ENCODE data around the gene EPS8L1. TPM values are rescaled to one million over a fixed set of nuclear protein-coding genes. Genes with fewer than 3 reads are reported as not detected.

Gene EPS8L1
- total and polyA plus RNA-seq, 8 donors = 5.3 to 37.5 (median 14.3) TPM

DNA sequence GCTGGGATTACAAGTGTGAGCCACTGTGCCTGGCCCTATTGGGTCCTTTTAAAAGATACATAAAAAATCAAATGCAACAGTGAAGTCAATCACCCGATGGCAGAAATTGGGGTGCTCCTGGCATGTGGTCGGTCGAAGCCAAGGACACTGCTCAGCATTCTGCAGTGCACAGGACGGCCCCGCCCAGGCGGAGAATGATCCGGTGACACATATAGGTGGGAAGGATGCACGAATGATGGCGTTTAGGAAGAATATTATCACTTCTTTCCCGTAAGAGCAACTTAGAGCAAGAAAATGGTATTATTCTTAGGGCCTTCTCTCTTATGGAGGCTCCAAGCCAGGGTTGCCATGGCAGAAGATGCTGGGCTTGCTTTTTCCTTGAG lies 34.4 kb upstream of the EPS8L1 start:
- no peaks in the 10 kb centered on the region for H3K9me3 ChIP-seq
- no peak for ATAC-seq
- H3K4me1 ChIP-seq = peaks cover 0 to 7% of the 10 kb centered on the region in 2 donors
- H3K36me3 ChIP-seq = peaks cover 0 to 47% of the 10 kb centered on the region in 2 donors
- peaks cover 0 to 17% of the 10 kb centered on the region in 2 donors for H3K27me3 ChIP-seq
- no peak overlapping the region for H3K4me3 ChIP-seq
- TF ChIP-seq, protein P1, sequence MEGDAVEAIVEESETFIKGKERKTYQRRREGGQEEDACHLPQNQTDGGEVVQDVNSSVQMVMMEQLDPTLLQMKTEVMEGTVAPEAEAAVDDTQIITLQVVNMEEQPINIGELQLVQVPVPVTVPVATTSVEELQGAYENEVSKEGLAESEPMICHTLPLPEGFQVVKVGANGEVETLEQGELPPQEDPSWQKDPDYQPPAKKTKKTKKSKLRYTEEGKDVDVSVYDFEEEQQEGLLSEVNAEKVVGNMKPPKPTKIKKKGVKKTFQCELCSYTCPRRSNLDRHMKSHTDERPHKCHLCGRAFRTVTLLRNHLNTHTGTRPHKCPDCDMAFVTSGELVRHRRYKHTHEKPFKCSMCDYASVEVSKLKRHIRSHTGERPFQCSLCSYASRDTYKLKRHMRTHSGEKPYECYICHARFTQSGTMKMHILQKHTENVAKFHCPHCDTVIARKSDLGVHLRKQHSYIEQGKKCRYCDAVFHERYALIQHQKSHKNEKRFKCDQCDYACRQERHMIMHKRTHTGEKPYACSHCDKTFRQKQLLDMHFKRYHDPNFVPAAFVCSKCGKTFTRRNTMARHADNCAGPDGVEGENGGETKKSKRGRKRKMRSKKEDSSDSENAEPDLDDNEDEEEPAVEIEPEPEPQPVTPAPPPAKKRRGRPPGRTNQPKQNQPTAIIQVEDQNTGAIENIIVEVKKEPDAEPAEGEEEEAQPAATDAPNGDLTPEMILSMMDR (IDR thresholded peaks at IDR 0.05) = no peak
- DNase-seq = no peak
- no peak overlapping the region for H3K27ac ChIP-seq
- intact Hi-C loops (cut with DNase I) = no loop called here

DNA sequence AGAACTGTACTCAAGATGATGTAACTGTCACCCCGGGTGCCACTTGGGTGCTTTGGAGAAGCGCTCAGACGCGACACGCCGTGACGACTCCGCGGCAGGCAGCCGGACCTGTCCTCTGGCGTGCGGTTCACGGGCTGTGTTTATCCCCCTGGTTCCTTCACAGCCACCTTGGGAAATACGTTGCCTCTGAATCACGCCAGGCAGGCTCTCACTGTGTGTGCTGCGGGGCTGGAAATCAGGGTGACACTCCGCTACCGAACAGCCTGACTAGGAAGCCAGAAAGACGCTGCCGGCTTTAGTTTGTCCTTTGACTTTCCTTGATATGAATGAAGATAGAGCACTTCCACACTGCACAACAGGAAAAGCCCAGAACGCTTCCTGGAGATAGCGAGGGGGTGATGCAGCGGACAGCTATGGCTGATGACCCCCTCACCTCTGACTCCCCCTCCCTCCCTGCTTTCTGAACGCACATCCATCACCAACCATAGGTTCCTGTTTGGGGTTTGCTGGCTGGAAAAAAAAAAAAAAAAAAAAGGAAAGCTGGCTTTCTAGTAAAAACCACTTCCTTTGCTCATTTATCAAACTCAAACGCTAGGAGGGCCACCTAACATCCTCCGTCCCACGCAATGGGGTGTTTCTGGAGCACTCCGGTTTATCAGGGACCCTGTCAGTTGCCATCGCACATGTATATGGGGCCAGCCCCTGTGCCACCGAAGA lies 33.9 kb upstream of the EPS8L1 start:
- Histone ChIP-seq H3K4me1 (peaks cover 0 to 7% of the 10 kb centered on the region in 2 donors), H3K27me3 (peaks cover 0 to 17% of the 10 kb centered on the region in 2 donors), H3K4me3 (no peak overlapping the region), H3K9me3 (no peaks in the 10 kb centered on the region), H3K27ac (no peak overlapping the region), H3K36me3 (peaks cover 0 to 53% of the 10 kb centered on the region in 2 donors)
- TF ChIP-seq, protein P1 (IDR thresholded peaks at IDR 0.05) = no peak
- ATAC-seq = no peak
- DNase-seq = no peak
- intact Hi-C loops (cut with DNase I) = no loop called here

DNA sequence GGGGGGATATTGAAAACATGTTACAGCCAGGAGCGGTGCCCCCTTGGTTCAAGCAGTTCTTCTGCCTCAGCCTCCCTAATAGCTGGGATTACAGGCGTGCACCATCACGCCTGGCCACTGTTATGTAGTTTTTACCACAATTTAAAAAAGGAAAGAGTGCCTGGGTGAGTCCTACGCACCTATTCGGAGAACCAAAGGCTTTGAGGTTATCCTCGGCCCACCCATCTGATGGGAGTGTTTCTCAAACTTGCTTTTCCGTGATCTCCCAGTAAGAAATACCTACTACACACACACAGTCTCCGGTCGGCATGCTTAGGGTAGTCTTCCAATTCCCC lies 33.4 kb upstream of the EPS8L1 start:
- intact Hi-C loops (cut with DNase I) = no loop called here
- H3K36me3 ChIP-seq = peaks cover 0 to 58% of the 10 kb centered on the region in 2 donors
- H3K4me1 ChIP-seq = peaks cover 0 to 7% of the 10 kb centered on the region in 2 donors
- ATAC-seq = no peak
- no peak for DNase-seq
- peaks cover 0 to 17% of the 10 kb centered on the region in 2 donors for H3K27me3 ChIP-seq
- TF ChIP-seq, protein P1 (IDR thresholded peaks at IDR 0.05) = no peak
- H3K9me3 ChIP-seq = no peaks in the 10 kb centered on the region
- no peak overlapping the region for H3K27ac ChIP-seq
- H3K4me3 ChIP-seq = no peak overlapping the region

DNA sequence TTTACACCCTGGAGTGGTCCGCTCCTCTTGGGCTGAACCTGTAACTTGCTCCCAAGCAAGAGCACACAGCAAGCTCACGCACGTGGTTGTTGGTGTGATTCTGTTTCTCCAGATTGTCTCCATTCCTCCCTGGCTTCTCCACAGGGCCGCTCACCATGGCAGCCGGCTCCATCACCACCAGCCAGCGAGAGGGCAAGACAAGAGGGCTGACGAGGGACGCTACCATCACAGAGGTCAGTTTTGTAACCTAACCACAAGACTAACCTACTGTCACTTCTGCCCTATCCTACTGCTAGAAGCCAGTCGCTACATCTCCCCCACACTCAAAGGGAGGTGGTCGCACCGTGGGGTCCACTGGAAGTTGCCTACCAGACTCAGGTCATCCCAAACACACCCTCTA lies 33.0 kb upstream of the EPS8L1 start:
- Histone ChIP-seq H3K4me3 (no peak overlapping the region), H3K27ac (no peak overlapping the region), H3K27me3 (peaks cover 0 to 17% of the 10 kb centered on the region in 2 donors), H3K36me3 (peaks cover 0 to 62% of the 10 kb centered on the region in 2 donors), H3K4me1 (peaks cover 0 to 7% of the 10 kb centered on the region in 2 donors), H3K9me3 (no peaks in the 10 kb centered on the region)
- DNase-seq (no peak), ATAC-seq (no peak)
- intact Hi-C loops (cut with DNase I) = no loop called here
- TF ChIP-seq, protein P1 (IDR thresholded peaks at IDR 0.05) = no peak

DNA sequence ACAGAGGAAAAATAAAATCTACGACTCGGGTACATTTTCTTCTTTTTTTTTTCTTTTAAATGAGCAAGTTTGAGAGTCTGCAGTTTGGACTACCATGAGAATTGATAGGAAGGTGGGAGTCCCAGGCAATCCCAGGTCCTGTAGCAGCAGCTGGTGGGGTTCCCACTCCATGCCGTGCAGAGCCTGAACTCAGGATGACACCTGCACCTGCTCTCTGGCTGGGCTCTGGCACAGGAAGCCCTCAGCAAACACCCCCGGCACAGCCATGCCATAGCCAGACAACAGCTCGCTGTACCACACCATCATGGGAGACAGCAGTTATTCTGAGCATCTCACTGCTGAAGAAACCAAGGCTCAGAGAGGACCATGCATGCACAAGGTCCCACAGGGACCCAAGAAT lies 31.4 kb upstream of the EPS8L1 start:
- peak in 1 of 4 donors; percentile 15 for DNase-seq
- Histone ChIP-seq H3K4me3 (no peak overlapping the region), H3K27me3 (peaks cover 0 to 17% of the 10 kb centered on the region in 2 donors), H3K36me3 (peaks cover 0 to 78% of the 10 kb centered on the region in 2 donors), H3K9me3 (no peaks in the 10 kb centered on the region), H3K27ac (no peak overlapping the region), H3K4me1 (peaks cover 0 to 7% of the 10 kb centered on the region in 2 donors)
- TF ChIP-seq, protein P1 (IDR thresholded peaks at IDR 0.05) = no peak
- intact Hi-C loops (cut with DNase I) = no loop called here
- ATAC-seq = no peak
